Neutrophil (primary cell): ENCODE data around the gene TMEM132C.

Source experiments
- H3K27ac ChIP-seq: fragments of 200-600 bp; sonication (generic); 2 replicates; pipeline ENCODE4 v1.5.1; 2016; ENCODE audit warnings: mild to moderate bottlenecking, moderate library complexity
- H3K27me3 ChIP-seq: fragments of 200-600 bp; sonication (generic); 2 replicates; pipeline ENCODE4 v1.6.0; 2016; ENCODE audit warnings: mild to moderate bottlenecking
- H3K36me3 ChIP-seq: fragments of 200-600 bp; sonication (generic); 2 replicates; pipeline ENCODE4 v1.5.1; 2017
- H3K4me1 ChIP-seq, 2 experiments: fragments of 200-600 bp in 1 of 2; sonication (generic) in 1 of 2; 1 replicate in 1 of 2; 2 replicates in 1 of 2; pipeline versions ENCODE4 v1.5.1 to v1.6.1; 2013 to 2016; ENCODE audit warnings: low read depth in 1 of 2, low read length in 1 of 2, mild to moderate bottlenecking in 1 of 2, moderate library complexity in 1 of 2; ENCODE audit not compliant: control insufficient read depth in 1 of 2, insufficient read depth in 1 of 2
- H3K4me3 ChIP-seq, 2 experiments: fragments of 200-600 bp in 1 of 2; sonication (generic) in 1 of 2; 1 replicate in 1 of 2; 2 replicates in 1 of 2; pipeline ENCODE4 v1.5.1; 2013 to 2016; ENCODE audit warnings: low read depth in 1 of 2, low read length in 1 of 2, mild to moderate bottlenecking in 1 of 2, moderate library complexity in 1 of 2
- H3K9me3 ChIP-seq: fragments of 200-600 bp; sonication (generic); 2 replicates; pipeline ENCODE4 v1.5.1; 2016
- TF ChIP-seq, protein P1 (sequence below): fragments of 200-600 bp; sonication (generic); IDR thresholded peaks from 2 replicates; pipeline ENCODE4 v1.5.1; 2016; ENCODE audit warnings: antibody characterized with exemption

The TMEM132C gene

DNA sequence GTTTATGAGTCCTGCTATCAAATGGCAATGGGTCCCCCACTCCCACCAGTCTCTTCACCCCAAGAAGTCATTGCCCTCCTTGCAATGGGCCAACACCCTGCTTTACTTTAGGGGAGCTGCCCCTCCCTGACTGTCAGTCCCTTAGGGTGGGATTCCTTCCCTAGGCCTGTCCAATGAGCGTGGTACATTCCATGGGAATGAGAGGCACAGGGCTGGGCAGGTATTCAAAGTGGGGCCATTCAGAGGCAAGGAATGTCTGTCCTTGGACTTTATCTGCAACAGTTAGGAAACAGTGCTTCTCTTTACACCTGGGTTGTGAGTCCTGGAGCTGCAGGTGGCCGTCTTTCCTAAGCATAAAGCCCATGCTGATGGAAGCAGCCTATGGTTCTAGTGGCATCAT, 40.8 kb downstream of the TMEM132C start:
- no peaks in the 10 kb centered on the region for H3K4me1 ChIP-seq
- H3K27me3 ChIP-seq = no peaks in the 10 kb centered on the region
- TF ChIP-seq, protein P1, sequence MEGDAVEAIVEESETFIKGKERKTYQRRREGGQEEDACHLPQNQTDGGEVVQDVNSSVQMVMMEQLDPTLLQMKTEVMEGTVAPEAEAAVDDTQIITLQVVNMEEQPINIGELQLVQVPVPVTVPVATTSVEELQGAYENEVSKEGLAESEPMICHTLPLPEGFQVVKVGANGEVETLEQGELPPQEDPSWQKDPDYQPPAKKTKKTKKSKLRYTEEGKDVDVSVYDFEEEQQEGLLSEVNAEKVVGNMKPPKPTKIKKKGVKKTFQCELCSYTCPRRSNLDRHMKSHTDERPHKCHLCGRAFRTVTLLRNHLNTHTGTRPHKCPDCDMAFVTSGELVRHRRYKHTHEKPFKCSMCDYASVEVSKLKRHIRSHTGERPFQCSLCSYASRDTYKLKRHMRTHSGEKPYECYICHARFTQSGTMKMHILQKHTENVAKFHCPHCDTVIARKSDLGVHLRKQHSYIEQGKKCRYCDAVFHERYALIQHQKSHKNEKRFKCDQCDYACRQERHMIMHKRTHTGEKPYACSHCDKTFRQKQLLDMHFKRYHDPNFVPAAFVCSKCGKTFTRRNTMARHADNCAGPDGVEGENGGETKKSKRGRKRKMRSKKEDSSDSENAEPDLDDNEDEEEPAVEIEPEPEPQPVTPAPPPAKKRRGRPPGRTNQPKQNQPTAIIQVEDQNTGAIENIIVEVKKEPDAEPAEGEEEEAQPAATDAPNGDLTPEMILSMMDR = no peak
- H3K9me3 ChIP-seq = no peaks in the 10 kb centered on the region
- H3K36me3 ChIP-seq = no peaks in the 10 kb centered on the region
- no peak overlapping the region for H3K27ac ChIP-seq
- H3K4me3 ChIP-seq = no peak overlapping the region

DNA sequence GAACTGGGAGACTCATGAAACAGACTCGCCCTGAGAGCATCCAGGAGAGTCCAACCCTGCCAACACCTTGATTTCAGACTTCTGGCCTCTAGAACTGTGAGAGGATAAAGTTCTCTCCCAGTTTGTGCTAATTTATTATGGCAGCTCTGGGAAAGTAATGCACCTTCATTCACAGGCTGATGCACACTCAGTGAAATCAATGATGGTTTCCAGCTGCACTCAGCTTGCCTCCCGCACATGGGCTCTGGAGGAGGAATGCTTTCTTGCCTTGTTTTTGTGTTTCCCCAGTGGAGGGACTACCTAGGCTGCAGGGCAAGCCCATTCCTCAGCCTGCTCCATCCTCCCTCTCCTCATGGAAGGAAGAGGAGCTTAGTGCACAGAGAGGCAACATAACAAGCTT, 45.7 kb downstream of the TMEM132C start:
- TF ChIP-seq, protein P1 = no peak
- Histone ChIP-seq H3K4me3 (no peak overlapping the region), H3K36me3 (no peaks in the 10 kb centered on the region)

GRCh38 chr12:128313931-128314330, 47.0 kb downstream of the TMEM132C start:
- no peaks in the 10 kb centered on the region for H3K36me3 ChIP-seq
- H3K9me3 ChIP-seq = no peaks in the 10 kb centered on the region
- no peak overlapping the region for H3K4me3 ChIP-seq
- no peaks in the 10 kb centered on the region for H3K27me3 ChIP-seq
- H3K27ac ChIP-seq = no peak overlapping the region
- H3K4me1 ChIP-seq = no peaks in the 10 kb centered on the region
- TF ChIP-seq, protein P1 = no peak

More for the DNA sequence above, 45.7 kb downstream of the TMEM132C start:
- no peaks in the 10 kb centered on the region for H3K27me3 ChIP-seq
- H3K4me1 ChIP-seq = no peaks in the 10 kb centered on the region
- no peak overlapping the region for H3K27ac ChIP-seq
- no peaks in the 10 kb centered on the region for H3K9me3 ChIP-seq

DNA sequence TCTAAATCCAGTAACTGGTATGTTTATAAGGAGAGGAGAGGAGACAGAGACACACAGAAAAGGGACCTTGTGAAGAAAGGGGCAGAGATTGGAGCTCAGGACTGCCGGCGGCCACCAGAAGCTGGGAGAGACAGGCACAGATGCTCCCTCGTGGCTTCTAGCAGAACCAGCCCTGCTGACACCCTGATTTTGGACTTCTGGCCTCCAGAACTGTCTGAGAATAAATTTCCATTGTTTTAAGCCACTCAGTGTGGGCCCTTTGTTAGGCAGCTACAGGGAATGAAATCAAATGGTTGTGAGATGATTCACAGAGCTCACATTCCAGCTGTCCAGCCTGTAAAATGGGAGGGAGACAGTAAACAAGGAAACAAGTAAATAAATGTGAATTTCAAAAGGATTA, 47.6 kb downstream of the TMEM132C start:
- H3K4me3 ChIP-seq = no peak overlapping the region
- no peak overlapping the region for H3K27ac ChIP-seq
- H3K4me1 ChIP-seq = no peaks in the 10 kb centered on the region
- TF ChIP-seq, protein P1 = no peak
- no peaks in the 10 kb centered on the region for H3K27me3 ChIP-seq
- H3K36me3 ChIP-seq = no peaks in the 10 kb centered on the region
- H3K9me3 ChIP-seq = no peaks in the 10 kb centered on the region

GRCh38 chr12:128316078-128316477, 49.1 kb downstream of the TMEM132C start:
- Histone ChIP-seq H3K36me3 (no peaks in the 10 kb centered on the region), H3K4me3 (no peak overlapping the region), H3K27me3 (no peaks in the 10 kb centered on the region), H3K27ac (no peak overlapping the region), H3K9me3 (no peaks in the 10 kb centered on the region), H3K4me1 (no peaks in the 10 kb centered on the region)
- TF ChIP-seq, protein P1 = no peak

GRCh38 chr12:128316973-128317526, 50.1 kb downstream of the TMEM132C start:
- TF ChIP-seq, protein P1 = no peak
- Histone ChIP-seq H3K27ac (no peak overlapping the region), H3K9me3 (no peaks in the 10 kb centered on the region), H3K4me1 (no peaks in the 10 kb centered on the region), H3K4me3 (no peak overlapping the region), H3K27me3 (no peaks in the 10 kb centered on the region), H3K36me3 (no peaks in the 10 kb centered on the region)
